HG02870 (cell line): ENCODE results near the gene CNKSR1.

Experiments used
- ATAC-seq: cut with Tn5 transposase; IDR thresholded peaks from one replicate; pipeline ENCODE4 v1.9.1; 2021; ENCODE audit warnings: mild to moderate bottlenecking, moderate library complexity; ENCODE audit not compliant: unreplicated experiment

CNKSR1 gene

GRCh38 chr1:26184086-26184485 is 6.8 kb downstream of the CNKSR1 start:
- ATAC-seq, result no peak

DNA sequence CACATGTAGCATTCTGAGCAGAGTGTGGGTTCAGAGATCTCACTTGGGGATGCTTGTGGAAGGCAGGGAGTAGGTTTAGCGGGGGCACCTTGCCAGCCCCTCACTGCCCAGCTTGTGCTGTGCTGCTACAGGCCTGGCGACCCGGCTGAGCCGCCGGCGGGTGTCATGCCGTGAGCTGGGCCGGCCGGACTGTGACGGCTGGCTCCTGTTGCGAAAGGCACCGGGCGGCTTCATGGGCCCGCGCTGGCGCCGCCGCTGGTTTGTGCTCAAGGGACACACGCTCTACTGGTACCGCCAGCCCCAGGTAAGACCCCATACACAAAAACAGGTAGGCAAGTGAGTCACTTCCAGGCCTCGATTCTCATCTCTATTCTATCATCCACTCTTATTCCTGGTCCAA is 7.6 kb downstream of the CNKSR1 start:
- ATAC-seq, result no peak

DNA sequence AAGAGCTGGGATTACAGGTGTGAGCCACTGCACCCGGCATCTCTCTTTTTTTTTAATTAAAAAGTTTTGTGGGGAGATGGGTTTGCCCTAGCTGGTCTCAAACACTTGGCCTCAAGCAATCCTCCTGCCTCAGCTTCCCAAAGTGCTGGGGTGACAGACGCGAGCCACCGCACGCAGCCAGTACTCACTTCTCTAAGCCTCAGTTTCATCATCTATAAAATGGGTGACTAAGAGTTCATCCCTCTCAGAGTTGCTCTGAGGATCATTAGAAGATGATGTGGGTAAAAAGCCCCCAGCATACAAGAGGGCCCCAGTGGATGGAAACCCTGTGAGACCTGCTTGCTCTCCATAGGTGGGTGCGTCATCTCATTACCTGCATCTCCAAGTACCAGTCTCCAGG is 10.6 kb downstream of the CNKSR1 start:
- no peak for ATAC-seq

DNA sequence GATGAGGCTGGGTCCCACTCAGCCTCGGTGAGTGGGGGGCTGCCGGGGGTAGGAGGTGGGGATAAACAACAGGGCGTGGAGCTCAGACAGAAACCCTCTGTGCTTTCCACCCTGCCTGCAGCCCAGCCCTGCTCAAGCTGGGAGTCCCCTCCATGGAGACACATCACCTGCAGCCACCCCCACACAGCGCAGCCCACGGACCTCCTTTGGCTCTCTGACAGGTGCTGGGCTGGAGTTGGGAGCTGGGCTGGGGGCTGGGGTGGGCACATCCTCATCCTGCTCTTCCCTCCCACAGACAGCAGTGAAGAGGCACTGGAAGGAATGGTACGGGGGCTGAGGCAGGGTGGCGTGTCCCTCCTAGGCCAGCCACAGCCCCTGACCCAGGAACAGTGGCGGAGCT is 11.2 kb downstream of the CNKSR1 start:
- no peak for ATAC-seq

DNA sequence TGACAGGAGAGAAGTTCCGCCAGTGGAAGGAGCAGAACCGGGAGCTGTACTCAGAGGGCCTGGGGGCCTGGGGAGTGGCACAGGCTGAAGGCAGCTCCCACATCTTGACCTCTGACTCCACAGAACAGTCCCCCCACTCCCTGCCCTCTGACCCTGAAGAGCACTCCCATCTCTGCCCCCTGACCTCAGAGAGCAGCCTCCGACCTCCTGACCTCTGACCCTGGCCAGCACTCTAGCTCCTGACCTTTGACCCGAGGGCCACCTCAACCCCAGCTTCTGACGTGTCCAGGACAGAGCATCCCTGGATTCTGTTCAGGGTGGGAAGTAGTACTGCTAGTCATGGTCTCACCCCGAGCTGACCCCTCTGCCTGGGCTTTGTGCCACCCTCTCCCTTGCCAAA is 12.0 kb downstream of the CNKSR1 start:
- no peak for ATAC-seq

DNA sequence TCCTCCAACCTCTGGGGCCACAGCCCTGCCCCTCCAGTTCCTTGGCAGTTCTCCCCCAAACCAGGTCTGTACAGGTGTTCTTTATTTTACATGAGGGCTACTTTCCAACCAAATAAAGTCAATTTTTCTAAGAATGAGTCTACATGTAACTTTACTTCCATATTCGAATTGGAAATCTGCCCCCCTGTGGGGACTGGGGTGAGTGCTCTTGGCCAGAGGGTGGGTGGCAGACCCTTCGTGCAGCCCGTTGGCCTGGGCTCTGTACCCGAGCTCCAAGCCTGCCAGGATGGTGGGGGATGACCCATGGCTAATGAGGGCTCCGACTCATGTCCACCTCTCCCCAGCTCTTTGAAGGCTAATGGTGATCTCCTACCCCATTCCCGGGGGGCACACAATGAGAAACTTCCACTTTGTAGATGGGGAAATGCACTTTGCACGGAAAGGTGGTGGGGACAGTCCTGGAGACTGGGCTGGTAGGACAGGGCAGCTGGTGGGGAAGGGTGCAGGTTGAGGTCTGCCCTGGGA is 12.5 kb downstream of the CNKSR1 start:
- ATAC-seq, result no peak

GRCh38 chr1:26190373-26190987 is 13.2 kb downstream of the CNKSR1 start, which contains the start of gene CATSPER4:
TSS of gene CATSPER4 (plus strand) at chr1:26190602. CDS start at chr1:26190628, 26 bp downstream.
- no peak for ATAC-seq

DNA sequence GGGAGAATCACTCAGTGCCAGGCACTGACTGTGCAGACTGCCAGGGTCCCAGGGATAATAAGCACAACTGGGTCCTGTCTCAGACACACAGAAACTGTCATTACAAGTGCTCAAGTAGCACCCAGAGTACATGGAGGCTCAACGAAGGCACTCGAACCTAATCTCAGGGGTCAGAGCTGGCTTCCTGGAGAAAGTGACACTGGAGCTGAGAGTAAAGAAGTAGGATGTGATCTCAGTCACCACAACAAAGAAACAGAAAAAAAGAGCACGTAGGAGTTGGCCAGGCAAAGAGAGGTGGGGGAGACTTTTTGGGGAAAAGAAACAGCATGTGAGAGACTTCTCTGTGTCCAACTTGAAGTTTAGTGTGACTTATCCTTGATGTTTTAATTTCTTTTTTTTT is 14.4 kb downstream of the CNKSR1 start:
- ATAC-seq, result no peak

DNA sequence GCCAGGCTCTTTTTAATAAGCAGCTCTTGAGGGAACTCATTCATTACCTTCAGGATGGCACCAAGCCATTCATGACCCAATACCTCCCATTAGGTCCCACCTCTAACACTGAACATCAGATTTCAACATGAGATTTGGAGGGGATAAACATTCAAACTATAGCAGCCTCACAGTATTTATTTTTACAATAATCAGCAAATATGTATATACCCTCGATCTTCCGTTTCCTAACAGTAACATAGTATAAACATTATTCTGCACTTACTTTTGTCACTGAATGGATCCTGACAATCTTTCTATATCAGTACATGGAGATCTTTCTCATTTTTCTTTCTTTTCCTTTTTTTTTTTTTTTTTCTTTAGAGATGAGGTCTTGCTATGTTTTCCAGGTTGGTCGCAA is 18.5 kb downstream of the CNKSR1 start:
- ATAC-seq, result no peak

GRCh38 chr1:26197301-26197700 is 20.0 kb downstream of the CNKSR1 start:
- no peak for ATAC-seq

GRCh38 chr1:26197813-26198212 is 20.5 kb downstream of the CNKSR1 start:
- no peak for ATAC-seq

DNA sequence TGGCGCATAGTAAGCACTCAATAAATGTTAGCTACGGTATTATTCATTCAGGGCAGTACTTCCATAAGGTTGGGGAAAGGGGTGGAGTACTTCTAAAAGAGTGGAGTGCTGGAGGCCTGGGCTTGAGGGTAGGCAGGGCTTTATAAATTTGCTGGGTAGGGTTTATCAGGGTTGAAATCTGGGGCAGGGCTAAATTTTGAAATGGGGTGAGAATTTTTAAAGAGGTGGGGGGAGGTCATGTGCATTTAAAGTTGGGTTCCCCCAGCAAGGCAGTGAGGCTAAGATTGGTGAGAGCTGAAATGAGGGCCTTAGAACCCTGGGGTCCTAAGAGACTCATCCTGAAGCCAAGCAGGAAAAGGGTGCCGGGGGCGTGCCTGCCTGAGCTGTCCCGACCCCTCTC is 23.1 kb downstream of the CNKSR1 start:
- ATAC-seq, result no peak

GRCh38 chr1:26203642-26204318 is 26.5 kb downstream of the CNKSR1 start:
- ATAC-seq, result no peak

DNA sequence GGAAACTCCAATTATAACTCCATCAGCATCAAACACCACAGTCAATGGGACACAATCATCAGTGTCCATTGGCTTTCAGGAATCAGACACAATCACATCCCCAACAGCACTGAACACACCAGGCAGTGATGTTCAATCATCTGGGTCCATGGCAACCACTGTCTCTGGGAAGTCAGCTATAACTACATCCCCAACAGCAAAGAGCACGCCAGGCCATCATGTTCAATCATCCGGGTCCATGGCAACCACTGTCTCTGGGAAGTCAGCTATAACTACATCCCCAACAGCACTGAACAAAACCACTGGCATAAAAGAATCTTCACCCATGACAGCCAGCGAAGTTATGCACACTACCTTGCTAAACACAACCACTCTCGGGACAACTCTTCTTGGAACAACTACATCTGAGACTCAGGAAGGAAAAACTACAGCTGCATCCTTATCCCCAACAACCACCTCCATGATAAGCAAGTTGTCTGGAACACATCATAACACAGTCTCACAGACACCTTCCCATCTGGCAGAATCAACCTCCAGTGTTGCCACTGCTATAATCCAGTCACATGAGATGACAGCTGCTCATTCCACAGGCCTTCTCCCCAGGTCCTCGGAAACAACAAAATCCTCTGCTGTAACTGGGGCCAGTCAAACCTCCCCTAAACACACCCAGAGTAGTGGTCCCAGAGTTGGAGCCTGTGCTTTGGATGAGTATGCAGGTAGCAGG is 33.0 kb downstream of the CNKSR1 start:
- ATAC-seq, result no peak

DNA sequence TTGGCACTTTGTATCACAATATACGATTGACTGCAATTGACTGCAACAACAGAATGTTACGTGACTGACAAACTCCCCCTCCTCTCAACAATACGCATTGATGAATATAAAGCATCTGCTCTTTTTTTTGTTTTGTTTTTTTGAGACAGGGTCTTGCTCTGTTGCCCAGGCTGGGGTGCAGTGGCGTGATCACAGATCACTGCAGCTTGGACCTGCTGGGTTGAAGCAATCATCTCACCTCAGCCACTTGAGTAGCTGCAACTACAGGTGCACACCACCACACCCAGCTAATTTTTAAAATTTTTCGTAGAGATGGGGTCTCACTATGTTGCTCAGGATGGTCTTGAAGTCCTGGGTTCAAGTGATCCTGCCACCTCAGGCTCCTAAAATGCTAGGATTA is 35.4 kb downstream of the CNKSR1 start:
- no peak for ATAC-seq

DNA sequence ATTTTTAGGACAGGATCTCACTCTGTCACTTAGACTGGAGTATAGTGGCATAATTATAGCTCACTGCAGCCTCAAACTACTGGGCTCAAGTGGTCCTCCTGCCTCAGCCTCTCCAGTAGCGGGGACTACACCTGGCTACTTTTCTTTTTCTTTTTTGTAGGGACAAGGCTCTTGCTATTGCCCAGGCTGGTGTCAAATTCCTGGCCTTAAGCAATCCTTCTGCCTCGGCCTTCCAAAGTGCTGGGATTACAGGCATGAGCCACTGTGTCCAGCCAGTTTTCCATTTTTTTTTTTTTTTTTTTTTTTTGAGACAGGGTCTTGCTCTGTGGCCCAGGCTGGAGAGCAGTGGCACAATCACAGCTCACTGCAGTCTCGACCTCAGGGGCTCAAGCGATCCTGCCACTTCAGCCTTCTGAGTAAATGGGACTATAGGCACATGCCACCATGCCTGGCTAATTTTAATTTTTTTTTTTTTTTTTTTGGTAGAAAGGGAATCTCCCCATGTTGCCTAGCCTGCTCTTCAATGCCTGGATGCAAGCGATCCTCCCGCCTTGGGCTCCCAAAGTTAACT is 36.1 kb downstream of the CNKSR1 start:
- no peak for ATAC-seq

DNA sequence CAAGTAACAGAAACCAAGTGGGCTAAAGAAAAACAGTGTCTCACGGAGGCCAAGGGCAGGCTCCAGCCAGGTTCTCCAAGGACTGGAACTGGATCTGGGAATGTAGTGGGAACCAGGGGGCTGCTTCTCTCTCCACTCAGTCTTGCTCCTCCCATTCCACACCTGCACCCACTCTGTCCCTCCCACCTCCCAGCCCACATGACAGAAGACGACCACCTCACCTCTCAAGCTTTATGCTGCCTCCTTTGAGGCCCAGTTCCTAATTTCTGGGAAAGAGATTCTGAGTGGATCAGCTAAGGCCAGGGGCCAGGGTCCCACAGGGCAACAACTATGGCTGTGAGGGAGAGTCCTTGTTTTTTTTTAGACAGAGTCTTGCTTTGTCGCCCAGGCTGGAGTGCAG is 38.0 kb downstream of the CNKSR1 start:
- ATAC-seq, result no peak

- ATAC-seq, result no peak
Measured at GRCh38 chr1:26218906-26219494, 41.7 kb downstream of the CNKSR1 start.

GRCh38 chr1:26220199-26220912 is 43.1 kb downstream of the CNKSR1 start:
- ATAC-seq, result no peak

- ATAC-seq, result no peak
Measured at GRCh38 chr1:26221094-26221493, 43.8 kb downstream of the CNKSR1 start.

DNA sequence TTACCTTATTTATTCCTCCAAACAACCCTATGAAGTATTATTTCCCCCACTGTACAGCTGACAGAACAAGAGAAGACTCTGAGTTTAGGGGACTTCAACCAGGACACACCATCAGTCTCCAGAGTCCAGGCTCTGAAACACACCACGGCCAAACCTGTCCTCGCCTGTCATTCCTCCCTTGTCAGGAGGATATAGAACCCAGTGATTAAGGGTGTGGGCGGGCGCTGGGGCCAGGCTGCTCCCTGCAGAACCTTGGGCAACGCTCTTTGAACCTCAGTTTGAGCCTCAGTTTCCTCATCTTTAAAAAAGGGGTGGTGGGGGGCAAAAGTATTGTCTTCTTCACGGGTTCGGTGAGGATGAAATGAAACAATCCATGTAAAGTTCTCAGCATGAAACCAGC is 47.3 kb downstream of the CNKSR1 start:
- ATAC-seq, result no peak
